Panc1 (cell line): ENCODE results near the gene C10orf105. TPM values are rescaled to one million over a fixed set of nuclear protein-coding genes. Genes with fewer than 3 reads are reported as not detected.

ENCODE experiments used
- ATAC-seq: fragments of 200-7000 bp; cut with Tn5 transposase; 2 replicates; pipeline ENCODE4 v1.9.1; 2020; ENCODE audit warnings: mild to moderate bottlenecking, moderate library complexity
- BruUV-seq: library from RNA; stranded (reverse); fragments of 400-500 nt; replicated peaks from 2 replicates; lab custom pipeline; 2021; lab: Mats Ljungman, UMichigan
- CTCF ChIA-PET: fragments of 300-600 bp; sonication (Branson Sonifier 250); formaldehyde crosslinking; loops from one replicate; lab custom pipeline; 2022; ENCODE audit warnings: antibody characterized with exemption; lab: Charles Lee
- POLR2A ChIA-PET: fragments of 300-600 bp; sonication (Branson Sonifier 250); formaldehyde crosslinking; loops from one replicate; lab custom pipeline; 2022; ENCODE audit warnings: antibody characterized with exemption; lab: Charles Lee
- DNase-seq: peaks from one replicate; pipeline ENCODE4 v3.0.0-alpha.2; 2010; ENCODE audit warnings: low read depth, low spot score
- H3K27ac ChIP-seq: 2 replicates; pipeline ENCODE4 v1.5.1; 2011; ENCODE audit warnings: mild to moderate bottlenecking, low read length, inconsistent platforms
- H3K27me3 ChIP-seq: fragments of 200-500 bp; sonication (Bioruptor generic); 2 replicates; pipeline ENCODE4 v1.6.0; 2014; ENCODE audit warnings: low read length, inconsistent platforms; ENCODE audit not compliant: control insufficient read depth, insufficient read depth
- H3K36me3 ChIP-seq: fragments of 200-500 bp; sonication (Bioruptor generic); 2 replicates; pipeline ENCODE4 v1.5.1; 2014; ENCODE audit warnings: inconsistent platforms, mild to moderate bottlenecking, low read length, moderate library complexity; ENCODE audit not compliant: control insufficient read depth, insufficient read depth
- H3K4me1 ChIP-seq: 2 replicates; pipeline ENCODE4 v1.5.1; 2011; ENCODE audit warnings: inconsistent platforms, mild to moderate bottlenecking, low read length, moderate library complexity; ENCODE audit not compliant: control insufficient read depth, insufficient read depth
- H3K4me3 ChIP-seq, 2 experiments: 2 replicates each; pipeline ENCODE4 v1.5.1; 2011 to 2012; ENCODE audit warnings: low read depth in 2 of 2, low read length in 2 of 2, mild to moderate bottlenecking in 2 of 2, inconsistent platforms in 1 of 2, moderate library complexity in 1 of 2
- H3K9me3 ChIP-seq: fragments of 200-500 bp; sonication (Bioruptor generic); 2 replicates; pipeline ENCODE4 v1.5.1; 2014; ENCODE audit warnings: low read depth, mild to moderate bottlenecking, inconsistent platforms, low read length, moderate library complexity; ENCODE audit not compliant: control insufficient read depth, insufficient read depth
- POLR2AphosphoS5 ChIP-seq: IDR thresholded peaks from 2 replicates; pipeline ENCODE4 v1.6.1; 2012; ENCODE audit warnings: mild to moderate bottlenecking, low read depth, low read length, moderate library complexity
- REST ChIP-seq, 2 experiments: IDR thresholded peaks; 2 replicates each; pipeline ENCODE4 v1.6.1; 2011 to 2012; ENCODE audit warnings: low read depth in 2 of 2, control low read depth in 1 of 2, low read length in 1 of 2, mild to moderate bottlenecking in 1 of 2, moderate library complexity in 1 of 2; ENCODE audit not compliant: insufficient read depth in 1 of 2
- SIN3A ChIP-seq: IDR thresholded peaks from 2 replicates; pipeline ENCODE4 v1.6.1; 2012; ENCODE audit warnings: low read depth, mild to moderate bottlenecking, low read length, moderate library complexity, borderline replicate concordance; ENCODE audit not compliant: insufficient read depth
- TCF7L2 ChIP-seq: IDR thresholded peaks from 2 replicates; pipeline ENCODE4 v1.6.1; 2011; ENCODE audit warnings: mild to moderate bottlenecking, low read depth, low read length, inconsistent platforms
- in situ Hi-C: cut with HindIII; loops from 2 replicates; pipeline ENCODE4 v1.10.0; 2016; ENCODE audit warnings: low sequenced_read_pairs, low pct_unique_long_range_greater_than_20kb
- intact Hi-C: fragments of 100-400 bp; cut with micrococcal nuclease; formaldehyde crosslinking; loops from one replicate; pipeline ENCODE4 v1.10.0; 2022; ENCODE audit not compliant: unreplicated experiment
- total RNA-seq: library from RNA; stranded (reverse); gene quantifications from one replicate; pipeline ENCODE4 v1.2.1, GENCODE V29; 2021; ENCODE audit not compliant: unreplicated experiment
- TF ChIP-seq, protein P1 (sequence below): fragments of 450-650 bp; IDR thresholded peaks from 2 replicates; pipeline ENCODE4 v1.5.1; 2017; ENCODE audit warnings: mild to moderate bottlenecking

C10orf105 gene
- total RNA-seq, 1 experiment from 2014 or later = not detected

DNA sequence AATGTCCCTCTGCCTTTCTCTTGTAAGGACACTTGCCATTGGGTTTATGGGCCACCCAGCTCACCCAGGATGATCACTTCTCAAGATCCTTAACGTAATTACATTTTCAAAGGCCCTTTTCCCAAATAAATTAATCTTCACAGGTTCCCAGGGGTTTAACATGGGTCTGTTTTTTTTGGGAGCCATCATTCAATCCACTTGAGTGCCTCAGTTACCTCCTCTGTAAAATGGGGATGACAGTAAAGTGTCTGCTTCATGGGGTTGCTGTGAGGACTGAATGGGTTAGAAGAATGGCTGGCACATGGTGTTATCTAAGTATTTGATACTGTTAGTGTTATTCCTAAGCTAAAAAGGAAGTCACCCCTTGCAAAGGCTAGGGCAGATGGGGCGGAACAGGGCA is 7.4 kb downstream of the C10orf105 start:
- intact Hi-C loops = no loop called here
- no peaks in the 10 kb centered on the region for H3K36me3 ChIP-seq
- no TSS peak for BruUV-seq
- H3K27ac ChIP-seq = no peak overlapping the region
- ChIA-PET POLR2A (interaction anchor here (0.6 kb wide), 1 partner anchor 1112 kb away, joined by 8 read pairs; no protein-coding TSS in a partner anchor), CTCF (no interaction called here)
- in situ Hi-C loops = no loop called here
- ATAC-seq (no peak), DNase-seq (no peak)
- no peaks in the 10 kb centered on the region for H3K27me3 ChIP-seq
- H3K4me3 ChIP-seq = no peak overlapping the region
- no peak for TF ChIP-seq SIN3A
- H3K9me3 ChIP-seq = no peaks in the 10 kb centered on the region
- H3K4me1 ChIP-seq = peaks cover 9% of the 10 kb centered on the region

DNA sequence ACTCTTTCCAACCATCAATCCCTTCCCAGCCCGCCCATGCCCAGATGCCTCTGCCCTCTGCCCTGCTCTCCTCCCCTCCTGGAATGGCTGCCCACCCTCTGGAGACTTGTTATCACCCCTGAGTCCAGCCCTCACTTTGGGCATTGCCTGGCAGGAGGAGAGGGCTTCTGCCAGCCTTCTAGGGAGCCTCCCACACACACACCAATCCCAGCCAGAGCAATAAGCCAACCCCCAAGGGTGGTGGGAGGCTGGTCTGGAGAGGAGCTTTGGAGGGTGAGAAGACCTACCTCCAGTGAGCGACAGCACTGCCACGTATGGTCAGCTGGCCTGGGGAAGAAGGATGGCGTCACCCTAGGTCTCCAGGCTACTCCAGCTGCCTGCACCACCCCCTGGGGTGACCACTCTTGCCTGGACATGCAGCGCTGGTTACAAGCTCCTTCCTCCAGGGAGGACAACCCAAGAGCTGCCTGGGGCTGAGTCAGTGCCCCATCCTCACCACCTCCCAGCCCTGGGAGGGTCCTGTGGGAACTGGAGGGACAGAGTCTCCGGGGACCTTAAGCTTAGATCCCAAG is 8.4 kb downstream of the C10orf105 start:
- intact Hi-C loops (no loop called here), in situ Hi-C loops (no loop called here)
- no peak for ATAC-seq
- H3K4me3 ChIP-seq = no peak overlapping the region
- H3K27ac ChIP-seq = no peak overlapping the region
- CTCF ChIA-PET = interaction anchor here (0.6 to 0.8 kb wide), 2 partner anchors 9 to 153 kb away, joined by 5 to 15 read pairs; no protein-coding TSS in a partner anchor
- BruUV-seq = no TSS peak
- peaks cover 9% of the 10 kb centered on the region for H3K4me1 ChIP-seq
- POLR2A ChIA-PET = interaction anchor here (0.6 kb wide), 2 partner anchors 178 to 1113 kb away, joined by 3 to 8 read pairs; no protein-coding TSS in a partner anchor
- no peaks in the 10 kb centered on the region for H3K9me3 ChIP-seq
- TF ChIP-seq POLR2AphosphoS5 (no peak), TCF7L2 (no peak), REST (IDR thresholded peaks at IDR 0.05; ENCODE audit: insufficient read depth in 1 of 2, low read depth in 2 of 2, low read length in 1 of 2) (no peak), SIN3A (no peak)
- TF ChIP-seq, protein P1, sequence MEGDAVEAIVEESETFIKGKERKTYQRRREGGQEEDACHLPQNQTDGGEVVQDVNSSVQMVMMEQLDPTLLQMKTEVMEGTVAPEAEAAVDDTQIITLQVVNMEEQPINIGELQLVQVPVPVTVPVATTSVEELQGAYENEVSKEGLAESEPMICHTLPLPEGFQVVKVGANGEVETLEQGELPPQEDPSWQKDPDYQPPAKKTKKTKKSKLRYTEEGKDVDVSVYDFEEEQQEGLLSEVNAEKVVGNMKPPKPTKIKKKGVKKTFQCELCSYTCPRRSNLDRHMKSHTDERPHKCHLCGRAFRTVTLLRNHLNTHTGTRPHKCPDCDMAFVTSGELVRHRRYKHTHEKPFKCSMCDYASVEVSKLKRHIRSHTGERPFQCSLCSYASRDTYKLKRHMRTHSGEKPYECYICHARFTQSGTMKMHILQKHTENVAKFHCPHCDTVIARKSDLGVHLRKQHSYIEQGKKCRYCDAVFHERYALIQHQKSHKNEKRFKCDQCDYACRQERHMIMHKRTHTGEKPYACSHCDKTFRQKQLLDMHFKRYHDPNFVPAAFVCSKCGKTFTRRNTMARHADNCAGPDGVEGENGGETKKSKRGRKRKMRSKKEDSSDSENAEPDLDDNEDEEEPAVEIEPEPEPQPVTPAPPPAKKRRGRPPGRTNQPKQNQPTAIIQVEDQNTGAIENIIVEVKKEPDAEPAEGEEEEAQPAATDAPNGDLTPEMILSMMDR = no peak
- H3K36me3 ChIP-seq = no peaks in the 10 kb centered on the region
- DNase-seq = no peak
- H3K27me3 ChIP-seq = no peaks in the 10 kb centered on the region

- Histone ChIP-seq H3K4me1 (peaks cover 9% of the 10 kb centered on the region), H3K27ac (no peak overlapping the region), H3K36me3 (no peaks in the 10 kb centered on the region), H3K27me3 (no peaks in the 10 kb centered on the region), H3K9me3 (no peaks in the 10 kb centered on the region), H3K4me3 (no peak overlapping the region)
- CTCF ChIA-PET = no interaction called here
- intact Hi-C loops (no loop called here), in situ Hi-C loops (no loop called here)
- POLR2A ChIA-PET = no interaction called here
- TF ChIP-seq POLR2AphosphoS5 (no peak), TCF7L2 (no peak), REST (IDR thresholded peaks at IDR 0.05; ENCODE audit: insufficient read depth in 1 of 2, low read depth in 2 of 2, low read length in 1 of 2) (no peak), SIN3A (no peak)
- TF ChIP-seq, protein P1 = no peak
- ATAC-seq (no peak), DNase-seq (no peak)
- BruUV-seq = no TSS peak
Measured at GRCh38 chr10:71710519-71710918, 9.1 kb downstream of the C10orf105 start.
